ENCODE results near the gene ATP2B2.

ATP2B2 gene

GRCh38 chr3:10505050-10505790 lies at the start of gene ATP2B2:
Gene ATP2B2, minus strand, starts transcription at chr3:10505586. Its CDS starts 56,043 bp downstream, at chr3:10449543.
- no peak for TF ChIP-seq CTCF (IDR thresholded peaks at IDR 0.05; ENCODE audit: insufficient read depth, low read depth, low read length, missing control alignments)
- no peak for DNase-seq (ENCODE audit: low read depth)
- no peak within 1 kb of the TSS for H3K4me3 ChIP-seq (ENCODE audit: low read length)

- no peak for TF ChIP-seq CTCF (IDR thresholded peaks at IDR 0.05; ENCODE audit: insufficient read depth, low read depth, low read length, missing control alignments)
These were observed 49.4 kb upstream of the ATP2B2 start for GRCh38 chr3:10554746-10555145.

GRCh38 chr3:10554236-10554611 lies 48.8 kb upstream of the ATP2B2 start:
- H3K4me3 ChIP-seq (ENCODE audit: low read length): no peak overlapping the region
- no peak for TF ChIP-seq CTCF (IDR thresholded peaks at IDR 0.05; ENCODE audit: insufficient read depth, low read depth, low read length, missing control alignments)
- no peak for DNase-seq (ENCODE audit: low read depth)

More at GRCh38 chr3:10554746-10555145, 49.4 kb upstream of the ATP2B2 start:
- H3K4me3 ChIP-seq (ENCODE audit: low read length): no peak overlapping the region
- no peak for DNase-seq (ENCODE audit: low read depth)

- no peak for DNase-seq (ENCODE audit: low read depth)
- TF ChIP-seq CTCF (IDR thresholded peaks at IDR 0.05; ENCODE audit: insufficient read depth, low read depth, low read length, missing control alignments): no peak
- H3K4me3 ChIP-seq (ENCODE audit: low read length): no peak overlapping the region
These were observed 48.3 kb upstream of the ATP2B2 start for GRCh38 chr3:10553591-10554235.

GRCh38 chr3:10552631-10552943 lies 47.2 kb upstream of the ATP2B2 start:
- TF ChIP-seq CTCF (IDR thresholded peaks at IDR 0.05; ENCODE audit: insufficient read depth, low read depth, low read length, missing control alignments): no peak
- no peak overlapping the region for H3K4me3 ChIP-seq (ENCODE audit: low read length)
- DNase-seq (ENCODE audit: low read depth): no peak

GRCh38 chr3:10551821-10552630 lies 46.6 kb upstream of the ATP2B2 start:
- peak; percentile 75 for DNase-seq (ENCODE audit: low read depth)
- TF ChIP-seq CTCF (IDR thresholded peaks at IDR 0.05; ENCODE audit: insufficient read depth, low read depth, low read length, missing control alignments): no peak
- H3K4me3 ChIP-seq (ENCODE audit: low read length): no peak overlapping the region

Data from epithelial cell of esophagus (primary cell).